Thyroid gland (tissue), 4 donors: ENCODE measurements around the gene CCSER1. TPM values are rescaled to one million over a fixed set of nuclear protein-coding genes. Genes with fewer than 3 reads are reported as not detected.

Source experiments
- DNase-seq, 2 donors: peaks; one replicate each; pipeline ENCODE4 v3.0.0-alpha.2; 2019
- H3K27ac ChIP-seq, 3 donors: fragments of 200-600 bp; sonication (generic); 1 replicate in 2 of 3; 2 replicates in 1 of 3; pipeline ENCODE4 v1.5.1; 2016 to 2019; ENCODE audit warnings: mild to moderate bottlenecking in 1 of 3, moderate library complexity in 1 of 3
- H3K27me3 ChIP-seq: fragments of 200-600 bp; sonication (generic); one replicate; pipeline ENCODE4 v1.5.1; 2019
- H3K36me3 ChIP-seq, 2 donors: fragments of 200-600 bp; sonication (generic); one replicate each; pipeline ENCODE4 v1.5.1; 2016 to 2019
- H3K4me1 ChIP-seq, 2 donors: fragments of 200-600 bp; sonication (generic); one replicate each; pipeline ENCODE4 v1.5.1; 2017 to 2019
- H3K4me3 ChIP-seq, 3 donors: fragments of 200-600 bp; sonication (generic); replicated peaks in 1 of 3; 1 replicate in 2 of 3; 2 replicates in 1 of 3; pipeline ENCODE4 v1.5.1; 2016; ENCODE audit warnings: mild to moderate bottlenecking in 1 of 3
- H3K9me3 ChIP-seq: fragments of 200-600 bp; sonication (generic); one replicate; pipeline ENCODE4 v1.5.1; 2017
- POLR2A ChIP-seq, 2 donors: fragments of 450-650 bp; IDR thresholded peaks; one replicate each; pipeline ENCODE4 v1.6.1; 2017; ENCODE audit warnings: antibody characterized with exemption in 2 of 2, mild to moderate bottlenecking in 2 of 2, moderate library complexity in 1 of 2
- WGBS, 2 donors: methylation state at CpG; one replicate each; pipeline ENCODE4 v1.1.5; 2017; 5-methylcytosine and 5-hydroxymethylcytosine counted together
- intact Hi-C: fragments of 100-400 bp; cut with DNase I; formaldehyde crosslinking; loops from one replicate; pipeline ENCODE4 v1.15.1; 2023
- total RNA-seq, 4 donors: library from RNA; depleted of rRNA; stranded (reverse); fragments of >200 nt; gene quantifications; one replicate each; pipeline ENCODE4 v1.2.3, GENCODE V29; 2016
- TF ChIP-seq, protein P1 (sequence below), 6 experiments: fragments of 200-600 bp in 3 of 6; fragments of 450-650 bp in 3 of 6; sonication (generic) in 3 of 6; IDR thresholded peaks; one replicate each; pipeline ENCODE4 v1.5.1; 2016 to 2019; ENCODE audit warnings: antibody characterized with exemption in 6 of 6, mild to moderate bottlenecking in 2 of 6, inconsistent platforms in 1 of 6, moderate library complexity in 1 of 6

Gene CCSER1
- total RNA-seq, 4 donors from 2014 or later, result 37.7 to 52.3 (median 43.3) TPM

GRCh38 chr4:90922174-90922573, 795.0 kb downstream of the CCSER1 start:
- intact Hi-C loops, result no loop called here
- no peak for DNase-seq
- H3K9me3 ChIP-seq, result no peaks in the 10 kb centered on the region
- H3K4me3 ChIP-seq, result no peak overlapping the region
- 85 to 94% methylated on average over 2 of the region's 2 CpGs for WGBS, 2 donors
- no peaks in the 10 kb centered on the region for H3K27me3 ChIP-seq
- no peaks in the 10 kb centered on the region for H3K4me1 ChIP-seq
- no peak overlapping the region for H3K27ac ChIP-seq
- TF ChIP-seq, protein P1, sequence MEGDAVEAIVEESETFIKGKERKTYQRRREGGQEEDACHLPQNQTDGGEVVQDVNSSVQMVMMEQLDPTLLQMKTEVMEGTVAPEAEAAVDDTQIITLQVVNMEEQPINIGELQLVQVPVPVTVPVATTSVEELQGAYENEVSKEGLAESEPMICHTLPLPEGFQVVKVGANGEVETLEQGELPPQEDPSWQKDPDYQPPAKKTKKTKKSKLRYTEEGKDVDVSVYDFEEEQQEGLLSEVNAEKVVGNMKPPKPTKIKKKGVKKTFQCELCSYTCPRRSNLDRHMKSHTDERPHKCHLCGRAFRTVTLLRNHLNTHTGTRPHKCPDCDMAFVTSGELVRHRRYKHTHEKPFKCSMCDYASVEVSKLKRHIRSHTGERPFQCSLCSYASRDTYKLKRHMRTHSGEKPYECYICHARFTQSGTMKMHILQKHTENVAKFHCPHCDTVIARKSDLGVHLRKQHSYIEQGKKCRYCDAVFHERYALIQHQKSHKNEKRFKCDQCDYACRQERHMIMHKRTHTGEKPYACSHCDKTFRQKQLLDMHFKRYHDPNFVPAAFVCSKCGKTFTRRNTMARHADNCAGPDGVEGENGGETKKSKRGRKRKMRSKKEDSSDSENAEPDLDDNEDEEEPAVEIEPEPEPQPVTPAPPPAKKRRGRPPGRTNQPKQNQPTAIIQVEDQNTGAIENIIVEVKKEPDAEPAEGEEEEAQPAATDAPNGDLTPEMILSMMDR (IDR thresholded peaks at IDR 0.05), result no peak
- TF ChIP-seq POLR2A (IDR thresholded peaks at IDR 0.05), result no peak
- H3K36me3 ChIP-seq, result no peaks in the 10 kb centered on the region

- Histone ChIP-seq H3K4me3 (no peak overlapping the region), H3K4me1 (no peaks in the 10 kb centered on the region), H3K36me3 (no peaks in the 10 kb centered on the region), H3K27me3 (no peaks in the 10 kb centered on the region), H3K27ac (no peak overlapping the region), H3K9me3 (no peaks in the 10 kb centered on the region)
- no peak for TF ChIP-seq POLR2A (IDR thresholded peaks at IDR 0.05)
- TF ChIP-seq, protein P1 (IDR thresholded peaks at IDR 0.05), result no peak
- intact Hi-C loops, result no loop called here
- DNase-seq, result no peak
These were observed 799.8 kb downstream of the CCSER1 start for GRCh38 chr4:90926957-90927356.

DNA sequence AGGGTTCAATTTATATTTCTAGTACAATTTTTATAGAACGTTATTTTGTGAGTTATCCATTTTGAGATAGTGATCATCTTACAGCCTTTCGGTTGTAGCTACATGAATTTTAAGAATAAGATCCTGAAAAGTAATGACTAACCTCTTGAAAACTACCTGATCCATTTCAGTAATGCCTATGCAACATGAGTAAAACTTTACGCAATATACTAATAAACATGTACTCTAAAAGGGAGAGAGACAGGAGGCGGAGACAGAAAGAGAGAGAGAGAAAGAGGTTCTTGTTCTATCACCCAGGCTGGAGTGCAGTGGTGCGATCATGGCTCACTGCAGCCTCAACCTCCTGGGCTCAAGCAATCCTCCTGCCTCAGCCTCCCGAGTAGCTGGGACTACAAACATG, 816.1 kb downstream of the CCSER1 start:
- no peak for TF ChIP-seq POLR2A (IDR thresholded peaks at IDR 0.05)
- TF ChIP-seq, protein P1 (IDR thresholded peaks at IDR 0.05), result no peak
- no peaks in the 10 kb centered on the region for H3K9me3 ChIP-seq
- DNase-seq, result no peak
- H3K27ac ChIP-seq, result no peak overlapping the region
- H3K4me3 ChIP-seq, result no peak overlapping the region
- H3K36me3 ChIP-seq, result no peaks in the 10 kb centered on the region
- no peaks in the 10 kb centered on the region for H3K27me3 ChIP-seq
- intact Hi-C loops, result no loop called here
- 88 to 93% methylated on average over 6 of the region's 6 CpGs for WGBS, 2 donors
- no peaks in the 10 kb centered on the region for H3K4me1 ChIP-seq

DNA sequence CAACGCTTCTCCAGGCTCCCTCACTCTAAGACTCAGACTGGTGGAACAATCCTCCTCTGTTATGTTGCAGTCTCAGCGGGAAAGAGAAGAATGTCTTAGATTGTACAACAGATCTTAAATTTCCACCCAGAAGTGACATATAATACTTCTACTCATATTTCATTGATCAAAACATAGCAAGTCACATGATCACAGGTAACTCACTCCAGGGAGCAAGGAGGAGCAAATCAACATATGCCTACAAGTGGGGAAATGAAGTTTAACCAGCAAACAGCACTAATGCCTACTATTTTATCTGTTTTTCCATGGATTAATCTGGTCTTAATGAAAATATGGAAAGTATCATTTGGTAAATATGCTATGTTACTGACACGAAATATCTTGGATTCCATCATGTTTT, 819.8 kb downstream of the CCSER1 start:
- Histone ChIP-seq H3K27me3 (no peaks in the 10 kb centered on the region), H3K27ac (no peak overlapping the region), H3K9me3 (no peaks in the 10 kb centered on the region), H3K36me3 (no peaks in the 10 kb centered on the region), H3K4me1 (no peaks in the 10 kb centered on the region), H3K4me3 (no peak overlapping the region)
- no peak for DNase-seq
- 87 to 92% methylated on average over 3 of the region's 3 CpGs for WGBS, 2 donors
- intact Hi-C loops, result no loop called here
- no peak for TF ChIP-seq POLR2A (IDR thresholded peaks at IDR 0.05)
- TF ChIP-seq, protein P1 (IDR thresholded peaks at IDR 0.05), result no peak

DNA sequence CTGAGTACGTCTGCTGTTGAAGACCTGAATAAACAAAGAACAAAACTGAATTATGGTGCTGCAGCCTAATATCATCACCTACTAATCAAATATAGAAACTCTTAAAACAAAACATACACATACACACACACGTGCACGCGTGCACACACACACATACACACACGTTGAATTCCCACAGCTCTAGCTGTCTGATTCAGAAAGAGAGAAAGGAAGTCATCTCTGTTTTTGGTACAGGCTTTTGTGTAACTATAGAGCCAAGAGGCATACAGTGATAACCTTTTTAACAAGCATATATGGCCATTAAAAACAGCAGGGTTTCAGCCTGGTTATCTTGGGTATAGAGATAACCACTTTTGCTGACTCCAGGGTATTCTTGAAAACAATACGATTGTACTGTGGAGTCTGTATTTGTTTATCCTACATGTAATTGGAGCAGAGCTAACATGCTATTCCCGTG, 823.2 kb downstream of the CCSER1 start:
- H3K27me3 ChIP-seq, result no peaks in the 10 kb centered on the region
- intact Hi-C loops, result no loop called here
- DNase-seq, result no peak
- WGBS, 2 donors, result 74 to 76% methylated on average over 7 of the region's 7 CpGs
- H3K36me3 ChIP-seq, result no peaks in the 10 kb centered on the region
- no peak overlapping the region for H3K4me3 ChIP-seq
- no peak overlapping the region for H3K27ac ChIP-seq
- no peaks in the 10 kb centered on the region for H3K4me1 ChIP-seq
- no peaks in the 10 kb centered on the region for H3K9me3 ChIP-seq
- no peak for TF ChIP-seq POLR2A (IDR thresholded peaks at IDR 0.05)
- TF ChIP-seq, protein P1 (IDR thresholded peaks at IDR 0.05), result no peak
